Ammon's horn (tissue), 1 donor: ENCODE results near the gene PUM1.
A peak's percentile ranks its signal among the peaks of the same experiment; 100 is the strongest.
"Not testable (repeated sequence)": the region's sequence is repeated elsewhere in the genome, so short reads cannot be mapped to it uniquely, and the experiment has no call there.

Source experiments
- DNase-seq: peaks from one replicate; pipeline ENCODE4 v3.0.0-alpha.2; 2016; ENCODE audit warnings: low spot score

PUM1 gene

GRCh38 chr1:30995990-30996612 lies 69.4 kb downstream of the PUM1 start:
- no peak for DNase-seq

- no peak for DNase-seq
Observed at GRCh38 chr1:30991862-30992606, 73.5 kb downstream of the PUM1 start.

- DNase-seq, result no peak
Observed at GRCh38 chr1:30990591-30990990, 74.9 kb downstream of the PUM1 start.

DNA sequence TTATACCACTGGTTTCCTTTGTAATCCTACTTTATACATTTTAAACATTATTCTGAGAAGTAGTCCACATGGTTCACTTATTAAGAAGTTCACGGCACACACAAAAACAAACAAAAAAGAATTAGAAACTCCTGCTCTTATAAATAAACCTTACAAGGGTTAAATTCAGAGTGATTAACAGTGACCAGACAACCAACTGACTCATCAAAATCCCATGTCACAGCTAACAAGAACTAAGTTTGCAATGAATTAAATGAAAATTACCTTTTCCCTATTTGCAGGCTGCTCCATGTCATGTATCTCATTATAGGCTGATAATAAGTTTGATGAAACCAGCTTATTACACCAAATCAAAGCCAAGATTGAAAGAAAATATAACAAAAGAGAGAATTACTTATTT lies 77.5 kb downstream of the PUM1 start:
- DNase-seq, result no peak

- DNase-seq, result no peak
Observed at GRCh38 chr1:30986755-30987154, 78.8 kb downstream of the PUM1 start.

DNA sequence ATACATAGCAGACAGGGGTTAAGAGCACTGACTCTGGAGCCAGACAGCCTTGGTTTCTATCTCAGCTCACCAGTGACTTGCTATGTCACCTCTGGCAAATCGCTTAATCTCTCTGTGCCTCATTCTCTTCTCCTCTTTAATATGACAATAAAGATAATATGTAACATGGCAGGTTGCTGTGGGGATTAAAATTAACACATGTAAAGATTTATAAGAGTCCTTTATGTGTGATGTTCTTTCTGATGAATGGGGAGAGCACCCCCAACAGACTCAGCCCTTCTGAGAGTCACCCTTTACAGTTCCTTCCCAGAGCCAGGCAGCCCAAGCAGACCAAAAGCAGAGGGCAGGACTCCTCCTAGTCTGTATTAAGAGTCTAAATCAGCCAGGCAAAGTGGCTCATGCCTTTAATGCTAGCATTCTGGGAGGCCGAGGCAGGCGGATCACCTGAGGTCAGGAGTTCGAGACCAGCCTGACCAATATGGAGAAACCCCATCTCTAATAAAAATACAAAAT lies 80.5 kb downstream of the PUM1 start:
- no peak for DNase-seq

DNA sequence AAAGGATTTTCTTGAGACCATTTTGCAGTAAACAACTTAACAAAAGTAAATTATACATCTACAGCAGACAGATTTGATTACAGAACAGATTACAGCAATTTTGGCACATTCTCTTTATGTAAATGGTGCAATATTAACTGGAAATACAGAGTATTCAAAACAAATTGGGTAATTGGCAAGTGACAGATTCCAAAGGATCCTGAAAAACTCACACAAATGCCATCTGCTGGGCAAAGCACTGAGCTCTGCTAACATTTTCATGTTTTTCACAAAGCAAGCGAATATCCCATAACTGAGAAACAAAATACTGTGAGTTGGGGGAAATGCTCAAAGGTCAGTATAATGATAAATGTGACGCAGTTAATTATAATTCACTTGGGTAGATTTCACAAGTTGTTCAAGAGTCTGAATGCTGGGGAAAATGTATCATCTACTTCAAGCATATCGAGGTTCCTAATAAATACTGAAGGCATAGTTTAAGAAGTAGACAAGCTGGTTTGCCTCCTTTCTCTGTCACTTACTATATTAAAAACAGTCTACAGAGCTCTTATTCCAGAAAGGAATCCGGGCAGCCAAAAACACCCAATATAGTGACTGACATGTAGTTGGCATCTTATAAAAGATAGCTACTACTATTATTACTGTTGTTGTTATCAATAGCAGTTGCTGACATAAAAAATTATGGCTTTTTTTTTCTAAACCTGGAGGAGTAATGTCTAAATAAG lies 81.2 kb downstream of the PUM1 start:
- peak; percentile 47 for DNase-seq

- peak; percentile 41 for DNase-seq
Observed at GRCh38 chr1:30982937-30983336, 82.6 kb downstream of the PUM1 start.

- DNase-seq, result no peak
Observed at GRCh38 chr1:30982431-30982830, 83.1 kb downstream of the PUM1 start.

DNA sequence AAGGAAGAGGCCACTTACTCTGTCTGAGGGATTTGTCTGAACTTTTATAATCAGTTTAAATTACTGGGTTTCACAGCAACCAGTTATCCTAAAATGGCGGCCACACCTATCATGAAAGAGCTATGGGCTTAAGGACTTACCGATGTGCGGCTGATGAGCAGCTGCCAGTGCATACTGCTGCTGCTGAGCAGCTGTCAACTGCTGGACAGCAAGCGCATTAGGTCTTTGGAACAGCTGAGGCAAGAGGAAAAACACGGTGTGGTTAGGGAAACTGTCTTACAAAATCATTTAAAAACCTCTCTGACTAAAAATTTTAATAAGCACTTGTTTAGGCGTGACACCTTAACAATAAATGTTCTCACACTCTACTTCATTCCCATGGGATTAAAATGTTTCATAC lies 84.3 kb downstream of the PUM1 start:
- no peak for DNase-seq

GRCh38 chr1:30977511-30977910 lies 88.0 kb downstream of the PUM1 start:
- no peak for DNase-seq

- no peak for DNase-seq
Observed at GRCh38 chr1:30977105-30977504, 88.4 kb downstream of the PUM1 start.

DNA sequence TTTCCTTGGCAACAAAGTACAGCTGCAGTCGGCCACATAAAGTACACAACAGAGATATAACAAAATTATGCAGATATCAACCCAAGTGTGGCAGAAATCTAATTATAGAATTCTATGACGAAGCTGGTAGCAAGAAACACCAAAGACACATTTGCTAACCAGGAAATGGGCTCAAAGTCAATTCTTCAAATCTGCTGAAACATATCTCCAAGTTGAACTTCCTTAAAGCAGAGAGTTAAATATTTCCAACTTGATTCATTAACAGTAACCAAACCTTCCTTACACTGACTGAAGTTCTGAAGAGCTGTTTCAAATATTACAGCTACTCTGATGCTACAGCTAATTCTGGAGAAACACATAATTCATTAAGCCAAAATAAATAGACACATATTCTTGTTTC lies 89.4 kb downstream of the PUM1 start:
- peak; percentile 15 for DNase-seq

- DNase-seq, result no peak
Observed at GRCh38 chr1:30975217-30975616, 90.3 kb downstream of the PUM1 start.

- no peak for DNase-seq
Observed at GRCh38 chr1:30974536-30974935, 91.0 kb downstream of the PUM1 start.

GRCh38 chr1:30972349-30972748 lies 93.2 kb downstream of the PUM1 start:
- DNase-seq, result not testable (repeated sequence)

DNA sequence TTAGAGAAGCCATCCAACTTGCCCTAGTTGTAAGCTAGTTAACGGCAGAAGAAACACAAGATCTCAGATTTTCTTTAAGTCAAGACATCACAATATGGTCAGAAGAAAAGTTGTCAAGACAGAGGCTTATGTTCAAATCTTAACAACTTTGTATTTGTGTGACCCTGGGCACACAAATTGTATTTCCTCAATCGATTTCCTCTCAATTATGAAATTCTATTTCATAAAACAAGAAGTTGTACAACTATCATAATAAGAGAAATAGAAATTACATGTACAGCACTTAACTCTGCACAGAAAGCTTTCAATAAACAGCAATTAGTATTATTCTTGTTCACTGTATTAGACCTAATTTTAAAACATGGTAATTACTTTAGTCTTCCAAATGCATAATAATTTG lies 94.0 kb downstream of the PUM1 start:
- no peak for DNase-seq

DNA sequence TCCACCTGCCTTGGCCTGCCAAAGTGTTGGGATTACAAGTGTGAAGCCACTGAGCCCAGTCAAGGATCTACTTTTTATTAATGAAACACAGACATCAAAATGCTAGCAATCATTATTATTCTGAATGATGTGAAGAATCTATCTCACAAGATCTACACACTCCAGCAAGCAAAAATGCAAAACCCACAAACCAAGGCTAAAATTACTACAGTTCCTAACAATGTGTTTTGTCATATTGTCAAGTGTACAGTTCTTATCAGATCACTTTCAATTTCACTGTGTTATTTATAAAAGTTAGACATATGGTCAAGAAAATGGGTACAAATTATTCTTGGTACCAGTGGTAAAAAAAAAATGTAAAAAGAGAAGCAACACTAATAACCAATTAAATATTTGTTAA lies 95.6 kb downstream of the PUM1 start:
- DNase-seq, result no peak

DNA sequence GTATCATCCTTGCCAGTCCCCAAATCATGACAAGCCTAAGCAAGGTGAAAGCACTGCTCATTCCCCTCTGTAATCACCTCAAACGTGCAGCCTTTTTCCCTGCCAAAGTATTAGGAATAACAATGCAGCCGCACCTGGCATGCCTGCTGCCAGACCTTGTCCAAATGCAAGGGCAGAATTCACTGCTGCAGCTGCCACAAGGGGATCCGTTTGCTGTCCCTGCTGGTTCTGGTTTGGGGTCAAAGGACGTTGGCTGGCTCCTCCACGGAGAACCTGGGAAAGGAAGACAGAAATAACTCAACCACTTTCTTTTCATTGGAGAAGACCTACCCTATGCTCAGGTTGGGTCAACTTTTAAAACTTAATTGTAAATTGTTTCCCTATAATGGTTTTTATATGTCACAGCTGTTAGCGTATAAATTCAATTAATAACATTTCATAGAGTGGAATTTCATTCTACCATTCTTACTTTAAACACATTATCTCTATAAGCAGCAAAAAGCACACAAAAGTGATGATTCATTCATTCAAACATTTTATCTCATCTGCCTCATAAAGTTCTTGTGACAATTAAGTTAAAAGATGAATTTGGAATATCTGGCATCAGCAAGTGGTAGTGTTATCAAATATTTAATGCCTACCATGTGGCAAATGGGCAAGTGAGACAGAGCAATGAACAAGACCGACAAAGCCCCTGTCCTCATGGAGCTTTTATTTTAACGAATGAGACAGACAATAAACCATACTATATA lies 97.1 kb downstream of the PUM1 start:
- DNase-seq, result no peak

DNA sequence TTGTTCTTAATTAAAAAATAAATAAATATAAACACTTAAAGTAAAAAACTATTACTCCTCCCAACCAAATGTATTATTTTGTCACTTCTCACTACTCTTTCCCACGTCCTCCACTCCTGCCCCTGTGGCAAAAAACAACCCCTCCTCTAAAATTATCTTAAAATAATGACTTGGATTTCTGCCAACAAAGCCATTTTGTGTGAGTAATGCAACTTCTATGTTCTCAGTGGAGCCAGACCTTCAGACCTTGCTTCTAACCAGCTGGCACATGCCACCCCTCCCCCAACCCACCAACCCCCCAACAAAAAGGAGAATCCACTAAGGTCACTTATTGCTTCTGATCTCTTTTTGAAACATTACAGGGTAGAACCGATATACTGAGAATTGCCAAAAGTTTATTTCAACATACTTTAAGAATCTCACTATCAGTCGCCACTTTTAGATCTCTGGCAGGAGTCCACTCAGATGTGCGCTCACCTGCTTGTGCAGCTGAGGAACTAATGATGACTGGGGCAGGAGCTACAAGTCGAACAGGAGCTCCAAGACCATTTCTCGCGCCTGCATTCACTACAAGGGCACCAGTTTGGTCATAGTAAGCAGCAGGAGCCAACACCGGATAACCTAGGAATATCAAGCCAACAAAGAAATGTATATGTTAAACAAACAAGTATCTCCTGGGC lies 98.7 kb downstream of the PUM1 start:
- DNase-seq, result no peak

- DNase-seq, result peak; percentile 16
Observed at GRCh38 chr1:30965924-30966599, 99.5 kb downstream of the PUM1 start.
